ENCODE measurements around the gene TNFRSF19.
A peak's percentile ranks its signal among the peaks of the same experiment; 100 is the strongest.

TNFRSF19 gene

DNA sequence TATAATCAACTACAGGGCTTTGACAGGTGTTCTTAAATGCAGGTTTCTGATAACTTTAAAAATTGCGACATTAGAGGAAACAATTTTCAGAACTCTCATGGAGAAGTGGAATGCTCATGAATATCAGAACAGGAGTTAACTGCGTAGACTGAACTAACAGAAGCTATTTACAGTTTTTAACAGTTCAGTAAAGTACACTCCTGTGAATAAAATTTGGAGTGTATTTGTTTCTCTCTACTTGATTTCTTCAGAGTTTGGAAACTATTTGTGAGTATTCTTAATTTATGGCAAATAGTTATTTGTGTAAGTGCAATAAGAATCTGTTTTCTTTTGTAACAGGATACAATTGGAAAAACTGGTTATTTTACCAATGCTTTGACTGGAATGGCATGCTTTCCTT lies 114.4 kb downstream of the TNFRSF19 start:
- no peak for DNase-seq (ENCODE audit: low read depth in 2 of 2)

DNA sequence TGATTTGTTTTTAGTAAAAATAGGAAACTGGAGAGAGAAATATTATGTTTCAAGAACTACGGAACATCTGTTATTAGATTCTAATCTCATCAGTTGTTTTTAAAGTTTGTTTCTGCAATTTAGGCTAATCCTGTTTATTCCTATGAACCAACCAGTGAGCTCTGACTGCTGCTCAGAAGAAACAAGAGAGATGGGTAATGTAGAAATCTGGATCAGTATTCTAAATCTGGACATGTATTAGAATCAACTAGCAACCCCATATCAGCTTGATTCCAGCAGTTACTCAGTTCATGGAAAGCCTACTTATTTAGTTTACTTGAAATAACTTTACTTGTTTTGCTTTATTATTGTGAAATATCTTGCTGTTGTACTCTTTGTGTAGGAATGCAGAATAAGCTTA lies 115.2 kb downstream of the TNFRSF19 start:
- no peak for DNase-seq (ENCODE audit: low read depth in 2 of 2)

DNA sequence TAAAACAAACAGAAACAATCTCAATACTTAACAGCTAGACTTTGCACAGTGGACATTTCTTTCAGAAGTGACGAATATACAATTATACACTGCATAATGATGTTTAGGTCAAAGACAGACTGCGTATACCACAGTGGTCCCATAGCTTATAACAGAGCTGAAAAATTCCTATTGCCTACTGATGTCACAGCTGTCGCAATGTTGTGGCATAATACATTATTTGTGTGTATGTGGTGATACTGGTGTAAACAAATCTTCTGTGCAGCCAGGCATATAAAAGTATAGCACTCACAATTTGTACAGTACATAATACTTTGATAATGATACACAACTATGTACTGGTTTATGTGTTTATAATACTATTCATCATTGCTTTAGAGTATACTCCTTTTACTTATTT lies 116.7 kb downstream of the TNFRSF19 start:
- no peak for DNase-seq (ENCODE audit: low read depth in 2 of 2)

DNA sequence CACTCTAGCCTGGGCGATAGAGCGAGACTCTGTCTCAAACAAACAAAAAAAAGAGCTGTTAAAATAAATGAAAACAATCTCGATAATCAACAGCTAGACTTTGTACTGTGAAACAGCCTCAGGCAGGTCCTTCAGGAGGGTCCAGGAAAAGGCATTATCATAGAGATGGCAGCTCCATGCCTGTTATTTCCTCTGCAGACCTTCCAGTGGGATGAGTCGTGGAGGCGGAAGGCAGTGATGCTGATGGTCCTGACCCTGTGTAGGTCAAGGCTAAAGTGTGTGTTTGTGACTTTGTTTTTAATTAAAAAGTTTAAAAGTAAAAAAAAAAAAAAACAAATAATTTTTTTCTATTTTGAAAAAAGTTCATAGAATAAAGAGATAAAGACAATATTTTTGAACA lies 117.4 kb downstream of the TNFRSF19 start:
- DNase-seq (ENCODE audit: low read depth in 2 of 2), result no peak

DNA sequence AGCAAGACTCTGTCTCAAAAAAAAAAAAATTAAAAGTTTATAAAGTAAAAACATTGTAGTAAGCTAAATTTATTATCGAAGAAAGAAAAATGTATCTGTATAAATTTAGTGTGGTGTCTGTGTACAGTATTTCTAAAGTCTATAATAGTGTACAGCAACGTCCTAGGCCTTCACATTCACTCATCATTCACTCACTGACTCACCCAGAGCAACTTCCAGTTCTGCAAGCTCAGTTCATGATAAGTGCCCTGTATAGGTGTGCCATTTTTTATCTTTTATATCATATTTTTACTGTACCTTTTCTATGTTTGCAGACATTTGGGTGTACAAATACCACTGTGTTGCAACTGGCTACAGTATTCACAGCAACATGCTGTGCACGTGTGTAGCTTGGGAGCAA lies 118.1 kb downstream of the TNFRSF19 start:
- DNase-seq (ENCODE audit: low read depth in 2 of 2), result no peak

DNA sequence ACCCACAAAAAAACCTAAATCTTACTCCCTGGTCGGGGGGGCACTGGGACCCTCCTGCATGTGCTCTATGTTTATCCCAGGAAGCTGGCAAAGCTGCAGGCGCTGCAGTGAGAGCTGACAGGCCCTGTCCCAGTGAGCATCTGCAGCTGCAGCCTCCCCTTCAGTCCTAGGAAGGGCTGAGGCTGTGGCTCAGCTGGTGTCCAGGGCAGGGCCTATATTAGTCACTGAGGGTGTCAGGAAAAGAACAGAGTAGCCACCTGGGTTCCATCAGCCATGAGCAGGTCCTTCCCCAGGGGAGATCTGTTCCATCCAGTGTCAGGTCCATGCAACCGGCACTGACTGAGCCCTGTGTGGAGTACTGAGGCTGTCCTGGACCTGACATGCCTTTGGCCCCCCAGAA lies 120.5 kb downstream of the TNFRSF19 start:
- DNase-seq (ENCODE audit: low read depth in 2 of 2), result no peak

DNA sequence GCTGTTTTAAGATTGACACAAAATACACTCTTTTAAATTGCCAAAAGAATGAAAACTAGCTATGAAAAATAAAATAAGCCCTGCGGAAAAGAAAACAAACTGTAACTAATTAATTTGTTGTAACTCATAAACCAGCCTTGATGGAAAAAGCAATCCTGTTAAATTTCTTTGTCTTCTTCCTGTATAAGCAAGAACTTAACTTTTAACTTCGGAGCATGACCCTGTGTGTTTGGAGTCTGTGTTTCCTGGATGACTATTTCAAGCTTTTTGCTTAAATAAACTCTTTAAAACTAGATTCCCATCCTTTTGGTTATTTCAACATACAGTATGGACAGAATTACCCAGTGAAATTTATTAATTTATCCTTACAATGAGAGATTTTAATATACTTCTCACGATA lies 122.6 kb downstream of the TNFRSF19 start:
- DNase-seq (ENCODE audit: low read depth in 2 of 2), result no peak

DNA sequence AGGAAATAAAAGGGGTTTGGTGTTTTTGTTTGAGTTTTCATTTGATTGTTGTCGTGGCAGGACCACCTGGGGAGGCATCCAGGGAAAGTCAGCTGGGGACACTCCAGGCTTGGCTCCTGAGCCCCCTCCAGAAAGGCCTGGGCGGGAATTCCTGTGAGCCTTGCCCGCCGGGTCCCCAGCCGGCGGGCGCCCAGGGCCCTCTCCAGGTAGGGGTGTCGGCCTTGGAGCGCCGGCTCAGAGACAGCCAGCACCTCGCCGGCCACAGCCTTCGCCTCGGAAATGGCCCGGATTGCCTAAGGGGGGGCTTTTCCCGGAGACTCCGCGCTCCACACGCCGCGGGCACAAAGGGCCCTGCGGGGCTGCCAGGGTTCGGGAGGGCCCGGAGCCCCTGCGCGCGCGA lies 125.0 kb downstream of the TNFRSF19 start:
- no peak for DNase-seq (ENCODE audit: low read depth in 2 of 2)

DNA sequence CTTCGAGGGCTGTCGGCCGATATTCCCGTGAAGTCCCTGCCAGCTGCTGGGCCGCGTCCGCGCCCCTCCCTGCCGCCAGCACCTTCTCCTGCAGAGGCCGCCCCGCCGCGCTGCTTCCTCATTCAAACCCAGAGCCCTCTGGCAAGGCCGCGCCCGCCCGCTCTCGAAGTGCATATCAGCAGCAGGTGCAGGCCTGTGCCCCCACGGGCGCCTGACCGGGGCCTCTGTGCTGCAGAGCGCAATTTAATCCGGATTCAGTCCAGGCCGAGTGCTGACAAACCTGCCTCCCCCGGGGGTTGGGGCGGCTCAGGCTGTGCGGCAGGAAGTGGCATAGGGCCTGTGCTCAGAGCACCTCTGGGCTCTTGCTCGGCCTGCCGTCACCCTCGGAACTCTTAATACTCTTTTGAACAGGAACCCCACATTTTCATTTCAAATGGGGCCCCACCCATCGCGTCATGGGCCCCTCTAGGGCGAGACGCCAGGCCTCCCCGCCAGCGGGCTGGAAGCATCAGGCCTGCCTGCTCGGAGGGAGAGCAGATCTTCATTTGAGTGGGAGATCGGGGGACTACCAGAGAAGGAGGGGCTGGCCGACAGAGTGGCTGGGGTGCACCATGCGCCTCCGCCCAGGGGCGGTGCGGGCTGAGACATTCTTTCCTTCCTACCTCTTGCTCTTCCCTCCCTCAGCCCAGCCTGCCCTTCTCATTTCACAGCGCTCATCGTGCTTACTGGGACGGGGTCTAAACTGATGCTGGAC lies 125.7 kb downstream of the TNFRSF19 start:
- peak; percentile 4 to 29 for DNase-seq (ENCODE audit: low read depth in 2 of 2)

DNA sequence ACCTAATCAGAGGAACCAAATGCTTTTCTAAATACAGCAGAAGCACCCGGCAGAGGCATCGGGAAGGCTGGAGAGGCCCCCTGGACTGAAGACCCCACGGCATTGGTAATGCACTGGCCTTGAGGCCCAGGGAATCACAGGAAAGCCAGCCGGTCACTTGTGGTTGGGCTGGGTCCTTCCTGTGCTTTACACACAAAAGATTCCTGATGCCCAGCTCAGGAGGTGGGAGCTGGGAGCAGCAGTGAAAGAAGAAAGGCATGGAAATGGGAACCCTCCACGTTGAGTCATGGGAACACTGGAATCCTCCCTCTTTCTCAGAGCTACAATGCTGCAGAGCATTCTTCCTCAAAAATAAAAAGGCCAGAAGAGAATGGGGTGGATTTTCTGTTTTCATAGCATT lies 126.4 kb downstream of the TNFRSF19 start:
- DNase-seq (ENCODE audit: low read depth in 2 of 2), result no peak

DNA sequence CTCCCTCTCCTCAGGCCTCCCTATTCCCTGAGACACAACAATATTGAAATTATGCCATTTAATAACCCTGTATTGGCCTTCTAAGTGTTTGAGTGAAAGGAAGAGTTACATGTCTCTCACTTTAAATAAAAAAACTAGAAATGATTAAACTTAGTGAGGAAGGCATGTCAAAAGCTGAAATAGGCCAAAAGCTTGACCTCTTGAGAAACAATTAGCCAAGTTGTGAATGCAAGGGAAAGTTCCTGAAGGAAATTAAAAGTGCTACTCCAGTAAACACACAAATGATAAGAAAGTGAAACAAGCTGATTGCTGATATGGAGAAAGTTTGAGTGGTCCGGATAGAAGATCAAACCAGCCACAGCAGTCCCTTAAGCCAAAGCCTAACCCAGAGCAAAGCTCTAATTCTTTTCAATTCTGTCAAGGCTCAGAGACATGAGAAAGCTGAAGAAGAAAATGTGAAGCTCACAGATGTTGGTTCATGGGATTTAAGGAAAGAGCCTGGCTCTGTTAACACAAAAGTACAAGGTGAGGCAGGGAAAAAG lies 127.6 kb downstream of the TNFRSF19 start:
- no peak for DNase-seq (ENCODE audit: low read depth in 2 of 2)

DNA sequence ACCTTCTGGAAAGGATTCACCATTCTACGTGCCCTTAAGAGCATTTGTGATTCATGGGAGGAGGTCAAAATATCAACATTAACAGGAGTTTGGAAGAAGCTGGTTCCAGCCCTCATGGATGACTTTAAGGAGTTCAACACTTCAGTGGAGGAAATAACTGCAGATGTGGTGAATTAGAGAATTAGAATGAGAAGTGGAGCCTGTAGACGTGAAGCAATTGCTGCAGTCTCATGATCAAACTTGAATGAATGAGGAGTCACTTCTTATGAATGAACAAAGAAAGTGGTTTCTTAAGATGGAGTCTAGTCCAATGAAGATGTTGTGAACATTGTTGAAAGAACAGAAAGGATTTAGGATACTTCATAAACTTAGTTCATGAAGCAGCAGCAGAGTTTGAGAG lies 129.1 kb downstream of the TNFRSF19 start:
- no peak for DNase-seq (ENCODE audit: low read depth in 2 of 2)

DNA sequence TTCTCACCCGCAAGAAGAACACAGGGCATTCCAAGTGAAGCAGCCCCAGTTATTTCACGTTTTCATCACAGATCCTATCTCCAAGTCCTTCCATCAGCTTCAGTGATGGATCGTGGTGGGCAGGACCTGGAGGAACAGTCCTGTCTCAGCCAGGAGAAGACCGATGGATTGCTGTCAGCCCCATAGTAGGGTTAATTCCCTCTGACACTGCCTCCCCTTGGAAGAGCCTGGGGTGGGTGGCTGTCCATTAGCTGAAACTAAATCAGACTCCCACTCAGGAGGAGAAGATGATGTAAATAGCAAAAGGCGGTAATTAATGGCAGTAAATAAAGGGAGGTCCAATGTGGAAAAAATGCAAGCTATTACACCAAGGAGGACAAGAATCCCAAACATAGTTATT lies 131.0 kb downstream of the TNFRSF19 start:
- DNase-seq (ENCODE audit: low read depth in 2 of 2), result no peak

DNA sequence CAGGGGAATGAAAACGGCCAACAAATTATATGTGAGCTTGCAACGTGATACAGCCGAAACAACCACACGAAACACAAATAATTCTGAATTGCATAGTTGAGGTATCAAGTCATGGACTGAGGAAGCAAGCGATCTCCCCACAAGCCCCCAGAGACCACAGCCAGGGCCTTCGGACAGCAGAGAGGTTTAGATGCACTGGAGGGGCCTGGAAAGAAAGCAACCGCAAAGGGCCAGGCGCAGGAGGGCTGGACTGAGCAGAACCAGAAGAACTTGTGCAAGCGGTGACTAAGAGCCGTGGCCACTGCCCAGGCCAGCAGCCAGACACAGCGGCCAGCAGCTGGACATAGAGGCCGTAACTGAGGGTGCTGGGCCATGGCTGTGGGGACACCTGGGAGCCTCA lies 131.4 kb downstream of the TNFRSF19 start:
- DNase-seq (ENCODE audit: low read depth in 2 of 2), result no peak

DNA sequence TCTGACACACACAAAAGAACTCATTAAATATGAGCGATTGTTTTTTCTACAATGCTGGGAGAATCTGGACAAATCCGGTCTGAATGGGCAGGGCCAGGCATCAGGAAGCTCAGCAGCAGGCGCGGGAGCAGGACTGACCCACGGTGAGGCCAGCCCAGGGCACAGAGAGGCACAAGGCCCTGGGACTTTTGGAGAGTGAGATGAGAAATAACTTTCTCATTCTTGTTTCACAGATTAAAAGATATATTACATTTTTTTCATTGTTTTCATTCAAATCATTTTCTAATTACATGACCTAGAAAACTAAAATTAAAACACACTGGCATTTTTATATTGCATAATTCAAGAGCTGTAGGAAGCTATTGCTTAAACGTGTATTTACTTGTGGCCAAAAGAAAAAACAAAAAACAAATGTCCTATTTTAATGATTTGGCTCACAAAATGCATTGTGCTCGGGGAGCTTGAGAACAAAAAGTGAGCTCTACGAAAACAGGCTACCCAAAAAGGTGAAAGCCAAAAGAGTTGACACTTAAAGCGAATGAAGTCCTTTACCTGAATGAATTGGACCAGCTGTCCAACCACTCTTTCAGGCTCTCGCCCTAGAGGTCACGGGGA lies 133.1 kb downstream of the TNFRSF19 start:
- DNase-seq (ENCODE audit: low read depth in 2 of 2), result no peak

DNA sequence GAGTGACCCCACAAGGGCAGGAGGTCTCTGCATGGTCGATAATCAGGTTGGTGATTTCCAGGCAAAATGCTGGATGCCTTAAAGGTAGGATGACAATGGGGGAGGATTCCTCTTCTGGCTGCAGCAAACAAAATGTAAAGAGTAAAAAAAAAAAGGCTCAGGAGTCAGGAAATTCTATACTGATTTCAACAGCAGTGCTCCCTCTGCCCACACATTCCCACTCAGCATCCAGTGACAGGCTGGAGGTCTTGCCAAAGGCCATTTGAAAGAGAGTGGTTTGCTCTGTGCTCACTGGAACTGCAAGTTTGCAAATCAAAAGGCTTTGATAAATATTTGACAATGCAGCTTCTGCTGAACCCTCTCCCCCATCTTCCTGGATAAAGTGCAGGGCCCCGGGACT lies 135.4 kb downstream of the TNFRSF19 start:
- DNase-seq (ENCODE audit: low read depth in 2 of 2), result no peak

DNA sequence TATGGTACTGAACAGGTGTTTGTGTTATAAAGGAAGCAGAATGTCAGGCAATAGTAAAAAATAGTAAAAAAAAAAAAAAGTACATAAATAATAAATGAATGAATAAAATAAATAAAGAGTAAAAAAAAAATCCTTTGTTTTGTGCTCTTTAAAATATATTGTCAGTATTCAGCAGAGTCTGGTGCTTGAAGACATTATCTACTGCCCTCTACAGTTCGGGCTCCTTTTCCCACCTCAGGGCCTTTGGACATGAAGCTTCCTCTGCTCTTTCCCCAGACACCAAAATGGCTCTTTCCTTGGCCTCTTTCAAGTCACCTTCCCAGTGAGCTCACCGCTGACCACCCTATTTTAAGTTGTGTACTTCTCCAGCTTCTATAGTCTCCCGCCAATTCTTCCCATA lies 137.5 kb downstream of the TNFRSF19 start:
- DNase-seq (ENCODE audit: low read depth in 2 of 2), result no peak

DNA sequence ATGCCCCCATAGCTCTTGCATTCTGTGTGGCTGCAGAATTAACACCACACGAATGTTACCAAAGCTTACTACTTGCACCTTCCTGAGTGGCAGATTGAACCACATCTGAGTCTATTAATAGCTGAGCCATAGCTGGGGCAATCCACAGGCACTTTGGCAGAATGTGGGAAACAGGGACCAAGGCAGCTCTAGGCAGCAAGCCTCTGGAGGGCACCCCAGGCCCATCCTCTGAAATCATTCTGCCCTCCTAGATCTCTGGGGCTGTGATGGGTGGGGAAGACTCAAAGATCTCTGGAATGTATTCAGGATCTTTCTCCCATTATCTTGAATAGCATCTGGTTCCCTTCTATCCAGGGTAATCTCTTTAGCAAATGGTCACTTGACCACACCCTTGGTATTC lies 139.3 kb downstream of the TNFRSF19 start:
- no peak for DNase-seq (ENCODE audit: low read depth in 2 of 2)

DNA sequence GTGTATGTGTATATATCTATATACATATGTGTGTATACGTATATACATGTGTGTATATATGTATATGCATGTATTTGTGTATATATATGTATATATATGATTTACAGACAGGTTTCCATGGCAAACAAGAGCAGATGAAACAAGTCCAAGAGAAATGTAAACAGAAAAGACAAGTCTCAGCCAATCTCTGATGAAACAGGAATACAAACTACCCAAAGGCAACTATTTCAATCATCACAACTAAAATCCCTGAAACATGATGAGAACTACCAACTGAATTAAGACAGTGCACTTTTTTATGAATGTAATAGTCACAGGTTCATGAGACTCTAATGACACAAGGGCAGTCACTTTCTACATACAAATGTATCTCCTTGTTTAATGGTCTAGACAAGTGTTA lies 140.2 kb downstream of the TNFRSF19 start:
- no peak for DNase-seq (ENCODE audit: low read depth in 2 of 2)

DNA sequence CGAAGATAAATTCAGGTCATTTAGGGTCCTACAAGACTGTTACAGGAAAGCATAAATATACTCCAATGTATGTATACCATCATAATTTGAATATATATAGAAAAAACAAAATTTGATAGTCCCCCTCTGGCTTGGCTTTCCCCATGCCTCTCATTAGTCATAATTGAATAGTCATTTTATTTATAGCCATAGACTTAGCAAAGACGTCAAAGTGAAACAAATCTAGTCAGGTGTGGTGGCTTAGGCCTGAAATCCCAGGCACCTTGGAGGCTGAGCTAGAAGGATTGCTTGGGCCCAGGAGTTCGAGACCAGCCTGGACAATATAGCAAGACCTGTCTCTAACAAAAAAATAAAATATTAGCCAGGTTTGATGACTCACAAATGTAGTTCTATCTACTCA lies 141.1 kb downstream of the TNFRSF19 start:
- DNase-seq (ENCODE audit: low read depth in 2 of 2), result no peak

DNA sequence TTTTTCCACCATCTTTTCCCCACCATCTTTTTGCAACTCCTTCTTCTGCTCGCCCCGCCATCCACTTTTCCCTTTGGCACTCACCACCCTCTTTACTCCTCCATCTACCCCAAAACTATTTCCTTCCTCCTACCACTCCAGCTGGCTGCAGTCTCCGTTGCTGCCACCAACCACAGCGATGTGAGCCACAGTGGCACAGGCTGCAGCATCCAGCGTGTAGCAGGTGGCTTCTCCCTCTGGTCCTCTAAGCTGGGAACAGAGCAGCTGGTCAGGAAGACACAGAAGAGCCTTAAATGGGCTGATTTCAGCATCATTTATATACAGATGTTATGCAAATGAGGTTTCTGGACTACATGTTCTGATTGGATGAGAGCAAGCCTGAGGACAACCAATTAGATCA lies 144.5 kb downstream of the TNFRSF19 start:
- no peak for DNase-seq (ENCODE audit: low read depth in 2 of 2)

DNA sequence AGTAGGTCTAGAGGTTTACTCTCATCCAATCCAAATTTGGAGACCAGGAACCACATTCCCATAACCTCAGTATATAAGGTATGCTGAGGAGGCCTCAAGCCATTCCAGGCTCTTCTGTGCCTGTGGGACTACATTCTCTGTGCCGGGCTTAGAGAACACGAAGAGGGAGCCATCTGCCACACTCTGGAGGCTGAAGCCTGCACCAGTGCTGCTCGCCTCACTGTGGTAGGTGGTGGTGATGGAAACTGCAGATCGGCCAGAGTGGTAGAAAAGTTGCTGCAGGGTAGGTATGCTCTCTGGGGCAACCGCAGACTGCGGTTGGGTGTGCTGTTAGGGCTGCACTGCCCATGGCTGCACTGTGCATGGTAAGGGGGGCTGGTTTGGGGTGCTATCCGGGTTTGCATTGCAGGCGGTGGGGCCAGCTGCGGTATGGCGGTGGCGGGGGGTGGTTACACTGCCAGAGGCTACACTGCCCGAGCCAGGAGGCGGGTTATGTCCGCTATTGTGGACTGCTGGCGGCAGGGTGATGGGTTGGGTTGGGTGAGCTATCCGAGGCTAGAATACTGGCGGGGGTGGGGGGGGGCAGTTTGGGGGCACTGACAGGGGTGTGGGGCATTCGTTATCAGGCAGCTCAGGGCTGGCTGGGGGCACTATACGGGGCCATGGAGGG lies 145.0 kb downstream of the TNFRSF19 start:
- DNase-seq (ENCODE audit: low read depth in 2 of 2), result no peak

DNA sequence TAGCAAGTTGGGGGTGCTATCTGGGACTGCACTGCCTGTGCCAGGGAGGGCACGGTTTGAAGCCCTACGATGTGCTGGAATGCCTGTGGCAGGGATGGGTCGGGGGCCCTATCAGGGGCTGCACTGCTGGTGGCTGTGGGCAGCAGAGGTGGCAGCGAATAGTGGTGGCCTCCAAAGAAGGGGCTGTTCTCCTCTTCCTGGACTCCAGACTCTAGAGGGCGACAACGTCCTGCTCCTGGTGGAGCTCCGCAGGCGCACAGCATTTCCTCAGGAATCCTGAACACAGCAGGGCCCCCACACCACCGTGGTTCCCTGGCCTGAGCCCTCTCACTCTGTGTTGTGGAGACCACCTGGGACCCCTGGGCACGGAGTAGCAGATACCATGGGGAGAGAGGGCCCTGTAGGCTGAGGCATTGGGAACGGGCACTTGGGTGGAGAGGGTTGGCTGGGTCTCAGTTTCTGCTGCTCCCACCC lies 145.6 kb downstream of the TNFRSF19 start:
- no peak for DNase-seq (ENCODE audit: low read depth in 2 of 2)

All from stimulated activated CD8-positive, alpha-beta memory T cell treated with anti-CD3 and anti-CD28 coated beads, Interleukin-2, amount 100 ng/mL, for 1 hour (primary cell).